ENCODE data around the gene ACTR3C.
A peak's percentile ranks its signal among the peaks of the same experiment; 100 is the strongest.
"Not testable (repeated sequence)": the region's sequence is repeated elsewhere in the genome, so short reads cannot be mapped to it uniquely, and the experiment has no call there.

The ACTR3C gene

GRCh38 chr7:150278383-150278782 lies 45.0 kb downstream of the ACTR3C start:
- FAIRE-seq, result not testable (repeated sequence)

- peak; percentile 78 for FAIRE-seq
Measured at GRCh38 chr7:150276132-150276695, 47.1 kb downstream of the ACTR3C start.

GRCh38 chr7:150271898-150272297 lies 51.4 kb downstream of the ACTR3C start:
- FAIRE-seq, result not testable (repeated sequence)

- FAIRE-seq, result not testable (repeated sequence)
Measured at GRCh38 chr7:150270101-150270824, 53.1 kb downstream of the ACTR3C start.

GRCh38 chr7:150268798-150269197 lies 54.5 kb downstream of the ACTR3C start:
- not testable (repeated sequence) for FAIRE-seq

GRCh38 chr7:150268287-150268686 lies 55.1 kb downstream of the ACTR3C start:
- not testable (repeated sequence) for FAIRE-seq

GRCh38 chr7:150266953-150267665 lies 56.2 kb downstream of the ACTR3C start:
- not testable (repeated sequence) for FAIRE-seq

GRCh38 chr7:150262656-150263055 lies 60.7 kb downstream of the ACTR3C start:
- FAIRE-seq, result not testable (repeated sequence)

GRCh38 chr7:150247745-150248144 lies 75.6 kb downstream of the ACTR3C start:
- not testable (repeated sequence) for FAIRE-seq

- FAIRE-seq, result not testable (repeated sequence)
Measured at GRCh38 chr7:150245208-150245607, 78.1 kb downstream of the ACTR3C start.

- FAIRE-seq, result peak; percentile 40
Measured at GRCh38 chr7:150242935-150243334, 80.4 kb downstream of the ACTR3C start.

GRCh38 chr7:150225444-150225843 lies 97.9 kb downstream of the ACTR3C start:
- not testable (repeated sequence) for FAIRE-seq

- FAIRE-seq, result peak; percentile 44
Measured at GRCh38 chr7:150222083-150222972, 101.0 kb downstream of the ACTR3C start.

- not testable (repeated sequence) for FAIRE-seq
Measured at GRCh38 chr7:150220673-150221181, 102.6 kb downstream of the ACTR3C start.

GRCh38 chr7:150219941-150220658 lies 103.2 kb downstream of the ACTR3C start:
- not testable (repeated sequence) for FAIRE-seq

- not testable (repeated sequence) for FAIRE-seq
Measured at GRCh38 chr7:150206848-150207247, 116.5 kb downstream of the ACTR3C start.

GRCh38 chr7:150205866-150206265 lies 117.5 kb downstream of the ACTR3C start:
- not testable (repeated sequence) for FAIRE-seq

- not testable (repeated sequence) for FAIRE-seq
Measured at GRCh38 chr7:150204577-150204976, 118.8 kb downstream of the ACTR3C start.

- not testable (repeated sequence) for FAIRE-seq
Measured at GRCh38 chr7:150202894-150203293, 120.5 kb downstream of the ACTR3C start.

All from A204.1 (cell line).